DLD1 (cell line): ENCODE results near the gene ADGRL3.
"Not testable (repeated sequence)": the region's sequence is repeated elsewhere in the genome, so short reads cannot be mapped to it uniquely, and the experiment has no call there.

Experiments used
- in situ Hi-C: cut with HindIII; loops from 2 replicates; pipeline ENCODE4 v1.10.0; 2017; ENCODE audit warnings: low sequenced_read_pairs

ADGRL3 gene

DNA sequence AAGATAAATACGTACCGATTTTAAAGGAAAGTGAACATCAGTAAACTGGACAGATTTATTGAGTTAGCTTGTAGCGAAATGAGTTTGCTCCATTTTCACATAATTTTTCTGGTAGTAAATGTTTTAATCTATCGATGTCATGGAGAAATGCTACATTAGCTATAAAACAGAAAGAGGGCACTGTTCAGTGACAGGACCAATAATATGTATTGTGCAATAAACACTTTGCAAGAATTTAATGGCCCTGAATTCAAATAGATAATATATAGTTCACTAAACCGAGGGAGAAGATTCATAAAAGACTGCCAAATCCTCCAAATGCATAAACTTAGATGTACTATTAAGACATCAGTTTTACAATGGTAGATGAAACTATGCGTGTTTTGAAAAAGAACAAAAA is 516.3 kb downstream of the ADGRL3 start:
- in situ Hi-C loops: no loop called here

DNA sequence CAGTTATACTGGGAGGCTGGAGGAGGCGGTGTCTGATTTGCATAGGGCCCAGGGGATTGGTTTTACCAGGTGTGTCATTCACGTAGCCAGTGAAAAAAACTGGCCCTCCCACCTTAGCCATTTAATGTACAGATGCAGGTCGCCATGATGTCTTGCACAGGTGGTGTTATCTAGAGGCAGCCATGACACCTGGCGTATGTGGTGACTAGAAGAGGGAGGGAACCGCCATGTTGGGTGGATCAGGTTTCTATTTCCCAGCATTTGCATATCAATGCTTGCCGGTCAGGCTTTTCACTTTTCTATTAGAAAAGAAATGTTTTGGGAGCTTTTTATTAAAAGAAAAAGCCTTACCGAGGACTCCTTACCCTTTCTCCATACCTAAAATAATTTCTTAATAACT is 523.4 kb downstream of the ADGRL3 start:
- in situ Hi-C loops: no loop called here

DNA sequence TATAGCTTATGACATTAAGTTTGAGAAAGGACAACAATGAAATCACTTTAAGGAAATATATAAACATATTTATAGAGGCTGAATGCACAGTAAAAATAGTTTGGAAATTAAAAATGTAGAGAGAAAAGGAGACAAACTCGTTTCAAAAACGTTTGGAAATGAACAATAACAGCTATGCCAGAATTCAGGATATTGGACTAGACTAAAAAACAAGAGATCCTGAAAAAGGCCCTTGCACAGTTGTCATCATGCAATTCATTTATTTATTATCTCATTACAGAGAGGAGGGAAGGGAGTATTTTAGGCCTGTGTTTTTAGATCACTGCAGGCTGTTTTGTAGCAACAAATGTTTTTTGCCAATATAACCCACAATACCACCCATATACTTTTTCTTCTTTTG is 527.2 kb downstream of the ADGRL3 start:
- in situ Hi-C loops: no loop called here

DNA sequence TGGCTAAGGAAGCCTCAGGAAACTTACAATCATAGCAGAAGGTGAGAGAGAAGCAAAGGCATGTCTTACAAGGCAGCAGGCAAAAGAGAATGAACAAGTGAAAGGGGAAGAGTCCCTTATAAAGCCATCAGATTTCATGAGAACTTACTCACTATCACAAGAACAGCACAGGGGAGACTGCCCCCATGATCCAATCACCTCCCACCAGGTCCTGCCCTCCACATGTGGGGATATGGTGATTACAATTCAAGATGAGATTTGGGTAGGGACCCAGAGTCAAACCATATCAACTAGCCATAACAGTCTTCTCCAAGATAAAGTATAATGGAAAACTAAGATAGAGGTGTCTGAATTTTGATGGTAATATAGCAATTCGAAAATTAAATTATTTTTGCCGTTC is 534.3 kb downstream of the ADGRL3 start:
- in situ Hi-C loops: no loop called here

DNA sequence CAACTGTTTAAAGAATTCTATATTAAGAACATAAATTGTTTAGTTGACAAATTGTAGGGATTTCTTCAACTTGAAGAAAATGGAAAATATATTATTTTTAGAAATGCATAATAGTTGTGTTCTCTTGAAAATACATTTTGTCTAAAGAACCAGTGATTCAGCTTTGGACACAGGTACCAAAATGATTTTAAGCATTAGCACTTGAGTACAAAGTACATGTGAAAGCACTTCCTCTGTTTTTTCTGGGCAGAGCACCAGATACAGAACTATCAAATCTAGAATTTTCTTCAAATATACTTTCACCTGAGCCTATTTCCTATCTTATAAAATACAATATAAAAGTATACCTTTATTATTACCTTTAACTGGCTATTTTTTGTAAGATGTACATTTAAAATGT is 539.8 kb downstream of the ADGRL3 start:
- in situ Hi-C loops: no loop called here

DNA sequence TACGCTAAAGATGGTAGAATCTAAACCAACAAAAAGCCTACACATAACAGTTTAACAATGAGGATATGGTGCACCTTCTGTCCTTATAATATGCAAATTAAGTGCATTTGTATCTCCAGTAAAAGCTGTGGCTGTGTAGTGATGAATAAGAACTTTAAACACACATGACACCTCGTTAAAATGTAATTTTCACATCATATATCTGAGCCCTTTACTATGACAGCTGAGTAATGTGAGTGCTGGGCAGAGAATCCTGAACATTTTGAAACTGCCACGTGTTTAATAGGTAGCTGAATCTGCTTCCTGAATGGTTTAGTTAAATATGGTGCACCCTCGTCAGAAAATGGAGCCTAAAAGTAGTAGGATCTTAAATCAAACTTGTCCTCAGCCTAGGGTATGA is 540.8 kb downstream of the ADGRL3 start:
- in situ Hi-C loops: no loop called here

DNA sequence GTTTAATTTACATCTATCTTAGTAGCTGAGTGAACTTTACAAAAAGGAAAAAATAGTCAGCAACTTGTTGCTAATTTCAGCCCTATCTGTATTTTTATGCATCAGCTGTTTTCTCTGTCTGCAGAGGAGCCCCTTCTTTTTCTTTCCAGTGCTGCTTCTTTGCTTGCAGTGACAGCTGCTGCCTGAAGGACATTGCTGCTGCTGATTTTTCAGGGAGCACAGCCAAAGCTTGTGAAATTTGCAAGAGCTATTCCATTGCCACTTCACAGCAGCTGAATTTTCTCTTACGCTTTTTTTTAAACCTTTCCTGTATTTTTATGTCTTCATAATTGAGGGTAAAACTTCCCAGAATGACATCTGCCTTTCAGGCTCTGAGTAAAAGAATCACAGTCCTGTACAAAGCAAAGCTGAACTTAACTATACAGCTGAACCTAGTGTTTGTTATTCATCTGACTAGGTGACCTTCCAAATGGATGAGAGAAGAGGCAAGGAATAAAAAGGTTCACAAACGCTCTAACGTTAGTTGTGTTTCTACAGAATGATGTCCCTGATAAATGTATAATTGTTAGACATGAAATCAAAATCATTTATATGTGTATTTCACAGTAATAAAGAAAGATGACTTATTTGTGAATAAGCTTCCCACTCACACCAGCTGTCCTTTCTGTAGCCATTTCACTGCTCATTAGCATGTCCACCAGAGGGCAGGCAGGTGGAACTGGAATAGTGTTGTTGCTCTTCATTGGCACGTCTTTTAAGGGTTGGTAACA is 541.4 kb downstream of the ADGRL3 start:
- in situ Hi-C loops: no loop called here

DNA sequence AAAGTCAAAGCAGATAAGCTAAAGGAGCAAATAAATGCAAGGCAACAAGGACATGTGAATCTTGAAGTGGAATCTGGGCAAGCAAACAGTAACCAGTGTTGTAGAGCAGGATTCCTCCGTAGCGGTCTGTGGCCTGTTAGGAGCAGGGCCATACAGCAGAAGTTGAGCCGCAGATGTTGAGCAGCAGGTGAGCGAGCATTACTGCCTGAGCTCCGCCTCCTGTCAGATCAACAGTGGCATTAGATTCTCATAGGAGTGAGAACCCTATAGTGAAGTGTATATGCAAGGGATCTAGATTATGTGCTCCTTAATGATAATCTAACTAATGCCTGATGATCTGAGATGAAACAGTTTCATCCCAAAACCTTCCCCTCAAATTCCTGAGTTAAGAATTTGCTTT is 550.7 kb downstream of the ADGRL3 start:
- in situ Hi-C loops: no loop called here

DNA sequence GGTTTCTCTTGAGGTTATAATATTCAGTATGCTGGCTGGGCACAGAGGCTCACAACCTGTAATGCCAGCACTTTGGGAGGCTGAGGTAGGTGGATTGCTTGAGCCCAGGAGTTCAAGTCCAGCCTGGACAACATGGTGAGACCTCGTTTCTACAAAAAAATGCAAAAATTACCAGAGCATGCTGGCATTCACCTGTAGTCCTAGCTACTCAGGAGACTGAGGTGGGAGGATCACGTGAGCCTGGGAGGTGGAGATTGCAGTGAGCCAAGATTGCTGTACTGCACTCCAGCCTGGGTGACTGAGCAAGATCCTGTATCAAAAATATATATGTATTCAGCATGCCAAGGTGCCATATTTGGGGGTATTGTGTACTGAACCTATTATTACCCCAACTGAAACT is 552.5 kb downstream of the ADGRL3 start:
- in situ Hi-C loops: no loop called here

DNA sequence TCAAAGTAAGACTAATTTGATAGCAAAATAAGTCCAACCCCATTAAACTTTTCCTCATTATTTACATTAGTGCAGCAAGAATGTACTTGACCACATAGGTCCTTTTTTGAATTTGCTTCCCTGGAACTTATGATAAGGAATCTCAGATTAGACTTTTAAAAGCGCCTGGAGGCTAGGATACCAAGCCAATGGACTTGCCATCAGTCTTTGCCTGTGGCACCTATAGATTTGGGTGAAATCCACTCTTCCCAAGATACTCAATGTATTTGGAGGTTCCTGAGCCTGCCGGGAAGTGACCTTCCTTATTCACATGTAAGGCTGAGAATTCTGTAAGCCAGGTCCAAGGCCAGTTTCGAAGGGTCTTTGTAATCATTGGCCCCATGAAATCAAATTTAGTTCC is 553.6 kb downstream of the ADGRL3 start:
- in situ Hi-C loops: no loop called here

DNA sequence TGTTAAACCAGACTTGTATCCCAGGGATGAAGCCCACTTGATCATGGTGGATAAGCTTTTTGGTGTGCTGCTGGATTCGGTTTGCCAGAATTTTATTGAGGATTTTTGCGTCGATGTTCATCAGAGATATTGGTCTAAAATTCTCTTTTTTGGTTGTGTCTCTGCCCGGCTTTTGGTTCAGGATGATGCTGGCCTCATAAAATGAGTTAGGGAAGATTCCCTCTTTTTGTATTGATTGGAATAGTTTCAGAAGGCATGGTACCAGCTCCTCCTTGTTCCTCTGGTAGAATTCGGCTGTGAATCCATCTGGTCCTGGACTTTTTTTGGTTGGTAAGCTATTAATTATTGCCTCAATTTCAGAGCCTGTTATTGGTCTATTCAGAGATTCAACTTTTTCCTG is 556.8 kb downstream of the ADGRL3 start:
- in situ Hi-C loops: not testable (repeated sequence)

DNA sequence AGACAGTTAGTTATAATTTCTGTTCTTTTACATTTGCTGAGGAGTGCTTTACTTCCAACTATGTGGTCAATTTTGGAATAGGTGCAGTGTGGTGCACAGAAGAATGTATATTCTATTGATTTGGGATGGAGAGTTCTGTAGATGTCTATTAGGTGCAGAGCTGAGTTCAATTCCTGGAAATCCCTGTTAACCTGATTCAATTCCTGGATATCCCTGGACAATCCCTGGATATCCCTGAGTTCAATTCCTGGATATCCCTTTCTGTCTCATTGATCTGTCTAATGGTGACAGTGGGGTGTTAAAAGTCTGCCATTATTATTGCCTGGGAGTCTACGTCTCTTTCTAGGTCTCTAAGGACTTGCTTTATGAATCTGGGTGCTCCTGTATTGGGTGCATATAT is 557.9 kb downstream of the ADGRL3 start:
- in situ Hi-C loops: not testable (repeated sequence)

DNA sequence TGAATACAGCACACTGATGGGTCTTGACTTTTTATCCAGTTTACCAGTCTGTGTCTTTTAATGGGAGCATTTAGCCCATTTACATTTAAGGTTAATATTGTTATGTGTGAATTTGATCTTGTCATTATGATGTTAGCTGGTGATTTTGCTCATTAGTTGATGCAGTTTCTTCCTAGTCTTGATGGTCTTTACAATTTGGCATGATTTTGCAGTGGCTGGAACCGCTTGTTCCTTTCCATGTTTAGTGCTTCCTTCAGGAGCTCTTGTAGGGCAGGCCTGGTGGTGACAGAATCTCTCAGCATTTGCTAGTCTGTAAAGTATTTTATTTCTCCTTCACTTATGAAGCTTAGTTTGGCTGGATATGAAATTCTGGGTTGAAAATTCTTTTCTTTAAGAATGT is 558.5 kb downstream of the ADGRL3 start:
- in situ Hi-C loops: not testable (repeated sequence)

DNA sequence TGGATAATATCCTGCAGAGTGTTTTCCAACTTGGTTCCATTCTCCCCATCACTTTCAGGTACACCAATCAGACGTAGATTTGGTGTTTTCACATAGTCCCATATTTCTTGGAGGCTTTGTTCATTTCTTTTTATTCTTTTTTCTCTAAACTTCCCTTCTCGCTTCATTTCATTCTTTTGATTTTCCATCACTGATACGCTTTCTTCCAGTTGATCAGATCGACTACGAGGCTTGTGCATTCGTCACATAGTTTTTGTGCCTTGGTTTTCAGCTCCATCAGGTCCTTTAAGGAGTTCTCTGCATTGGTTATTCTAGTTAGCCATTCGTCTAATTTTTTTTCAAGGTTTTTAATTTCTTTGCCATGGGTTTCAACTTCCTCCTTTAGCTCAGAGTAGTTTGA is 559.1 kb downstream of the ADGRL3 start:
- in situ Hi-C loops: not testable (repeated sequence)

DNA sequence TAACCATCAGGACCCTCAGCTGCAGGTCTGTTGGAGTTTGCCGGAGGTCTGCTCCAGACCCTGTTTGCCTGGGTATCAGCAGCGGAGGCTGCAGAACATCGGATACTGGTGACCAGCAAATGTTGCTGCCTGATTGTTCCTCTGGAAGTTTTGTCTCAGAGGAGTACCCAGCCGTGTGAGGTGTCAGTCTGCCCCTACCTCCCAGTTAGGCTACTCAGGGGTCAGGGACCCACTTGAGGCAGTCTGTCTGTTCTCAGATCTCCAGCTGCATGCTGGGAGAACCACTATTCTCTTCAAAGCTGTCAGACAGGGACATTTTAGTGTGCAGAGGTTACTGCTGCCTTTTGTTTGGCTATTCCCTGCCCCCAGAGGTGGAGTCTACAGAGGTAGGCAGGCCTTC is 559.8 kb downstream of the ADGRL3 start:
- in situ Hi-C loops: not testable (repeated sequence)

DNA sequence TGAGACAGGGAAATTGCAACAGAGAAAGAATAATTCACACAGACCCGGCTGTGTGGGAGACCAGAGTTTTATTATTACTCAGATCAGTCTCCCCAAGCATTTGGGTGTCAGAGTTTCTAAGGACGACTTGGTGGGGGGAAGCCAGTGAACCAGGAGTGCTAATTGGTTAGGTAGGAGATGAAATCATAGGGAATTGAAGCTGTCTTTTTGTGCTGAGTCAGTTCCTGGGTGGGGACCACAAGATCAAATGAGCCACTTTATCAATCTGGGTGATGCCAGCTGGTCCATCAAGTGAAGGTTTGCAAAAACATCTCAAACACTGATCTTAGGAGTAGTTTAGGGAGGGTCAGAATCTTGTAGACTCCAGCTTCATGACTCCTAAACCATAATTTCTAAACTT is 560.7 kb downstream of the ADGRL3 start:
- in situ Hi-C loops: no loop called here

DNA sequence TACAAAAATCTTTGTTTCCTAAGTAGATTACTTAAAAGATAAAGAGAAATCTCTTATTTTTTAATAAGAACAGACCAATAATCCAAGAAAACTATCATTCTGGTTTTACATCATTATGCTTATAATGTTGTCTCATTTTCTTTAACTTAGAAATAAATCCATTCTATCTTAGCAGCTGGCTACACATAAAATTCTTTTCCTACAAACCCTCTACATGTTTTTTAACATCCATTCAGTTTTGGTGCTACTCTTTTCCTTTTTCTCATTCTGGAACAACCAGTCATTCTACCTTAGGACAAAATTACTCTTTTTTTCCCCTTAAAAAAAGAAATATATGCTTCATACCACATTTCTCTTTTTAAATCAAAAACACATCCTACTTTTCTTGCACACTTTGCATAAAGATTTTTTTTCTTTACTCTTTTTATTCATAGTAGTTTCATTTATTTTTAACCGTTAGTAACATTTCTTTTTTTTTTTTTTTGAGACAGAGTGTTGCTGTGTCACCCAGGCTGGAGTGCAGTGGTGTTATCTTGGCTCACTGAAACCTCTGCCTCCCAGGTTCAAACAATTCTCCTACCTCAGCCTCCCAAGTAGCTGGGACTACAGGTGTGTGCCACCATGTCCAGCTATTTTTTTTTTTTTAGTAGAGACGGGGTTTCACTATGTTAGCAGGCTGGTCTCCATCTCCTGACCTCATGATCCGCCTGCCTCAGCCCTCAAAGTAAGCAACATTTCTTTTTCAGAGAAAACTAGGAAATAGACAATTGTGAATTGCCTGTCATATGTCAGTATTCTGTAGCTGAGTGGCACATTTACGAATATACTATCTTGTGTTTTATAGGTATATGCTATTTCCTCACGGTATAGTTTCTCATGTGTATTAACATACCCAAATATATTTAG is 562.8 kb downstream of the ADGRL3 start:
- in situ Hi-C loops: no loop called here

DNA sequence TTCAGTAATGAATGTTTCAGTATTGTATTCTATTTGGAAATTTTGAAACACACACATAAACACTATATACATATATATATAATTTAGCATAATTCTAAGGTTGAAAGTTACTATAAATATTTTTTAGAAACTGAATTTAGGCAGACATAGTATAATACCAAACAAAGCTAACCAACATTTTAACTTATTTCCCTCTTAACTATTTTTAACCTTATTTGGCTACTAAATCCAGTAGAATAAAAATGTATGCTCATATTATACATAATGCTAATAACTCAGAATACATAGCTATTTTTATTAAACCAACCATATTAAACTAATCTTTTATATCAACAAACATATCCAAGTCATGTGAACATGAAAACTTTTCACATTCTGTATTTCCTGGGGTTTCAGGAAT is 563.6 kb downstream of the ADGRL3 start:
- in situ Hi-C loops: no loop called here

DNA sequence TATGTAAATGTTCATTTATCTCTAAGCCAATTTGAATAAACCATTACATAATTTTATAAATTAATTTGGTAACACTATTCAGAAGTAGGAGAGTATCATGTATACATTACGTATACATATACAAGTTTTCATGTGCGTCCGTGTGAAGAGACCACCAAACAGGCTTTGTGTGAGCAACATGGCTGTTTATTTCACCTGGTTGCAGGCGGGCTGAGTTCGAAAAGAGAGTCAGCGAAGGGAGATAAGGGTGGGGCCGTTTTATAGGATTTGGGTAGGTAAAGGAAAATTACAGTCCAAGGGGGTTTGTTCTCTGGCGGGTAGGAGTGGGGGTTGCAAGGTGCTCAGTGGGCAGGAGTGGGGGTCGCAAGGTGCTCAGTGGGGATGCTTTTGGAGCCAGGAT is 564.0 kb downstream of the ADGRL3 start:
- in situ Hi-C loops: not testable (repeated sequence)

DNA sequence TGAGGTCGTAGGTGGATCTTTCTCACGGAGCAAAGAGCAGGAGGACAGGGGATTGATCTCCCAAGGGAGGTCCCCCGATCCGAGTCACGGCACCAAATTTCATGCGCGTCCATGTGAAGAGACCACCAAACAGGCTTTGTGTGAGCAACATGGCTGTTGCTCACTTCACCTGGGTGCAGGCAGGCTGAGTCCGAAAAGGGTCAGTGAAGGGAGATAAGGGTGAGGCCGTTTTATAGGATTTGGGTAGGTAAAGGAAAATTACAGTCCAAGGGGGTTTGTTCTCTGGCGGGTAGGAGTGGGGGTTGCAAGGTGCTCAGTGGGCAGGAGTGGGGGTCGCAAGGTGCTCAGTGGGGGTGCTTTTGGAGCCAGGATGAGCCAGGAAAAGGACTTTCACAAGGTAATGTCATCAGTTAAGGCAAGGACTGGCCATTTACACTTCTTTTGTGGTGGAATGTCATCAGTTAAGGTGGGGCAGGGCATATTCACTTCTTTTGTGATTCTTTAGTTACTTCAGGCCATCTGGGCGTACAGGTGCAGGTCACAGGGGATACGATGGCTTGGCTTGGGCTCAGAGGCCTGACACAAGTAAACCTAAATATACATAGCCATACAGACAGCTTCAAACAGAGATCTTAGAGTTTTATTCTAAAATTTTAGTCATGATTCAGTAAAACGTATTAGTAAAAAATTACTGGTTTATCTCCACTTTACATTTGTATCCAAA is 569.5 kb downstream of the ADGRL3 start:
- in situ Hi-C loops: not testable (repeated sequence)

DNA sequence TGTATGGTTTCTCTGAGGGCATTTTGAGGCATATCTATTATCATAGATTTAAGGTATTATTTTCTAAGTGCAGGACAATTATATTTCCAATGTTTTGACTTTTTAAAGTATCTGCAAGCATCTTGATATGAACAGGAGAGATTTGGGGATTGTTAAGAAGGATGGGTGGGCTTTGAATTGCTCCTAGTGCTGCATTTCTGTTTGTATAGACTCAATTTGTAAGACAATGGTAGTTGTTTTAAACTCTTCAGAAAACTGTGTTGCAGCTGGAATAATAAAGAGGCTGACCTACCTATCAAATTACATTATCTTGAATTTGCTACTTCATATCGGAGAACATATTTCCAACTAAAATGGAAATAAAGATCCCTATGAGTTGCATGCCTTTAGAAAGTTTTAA is 570.3 kb downstream of the ADGRL3 start:
- in situ Hi-C loops: no loop called here

DNA sequence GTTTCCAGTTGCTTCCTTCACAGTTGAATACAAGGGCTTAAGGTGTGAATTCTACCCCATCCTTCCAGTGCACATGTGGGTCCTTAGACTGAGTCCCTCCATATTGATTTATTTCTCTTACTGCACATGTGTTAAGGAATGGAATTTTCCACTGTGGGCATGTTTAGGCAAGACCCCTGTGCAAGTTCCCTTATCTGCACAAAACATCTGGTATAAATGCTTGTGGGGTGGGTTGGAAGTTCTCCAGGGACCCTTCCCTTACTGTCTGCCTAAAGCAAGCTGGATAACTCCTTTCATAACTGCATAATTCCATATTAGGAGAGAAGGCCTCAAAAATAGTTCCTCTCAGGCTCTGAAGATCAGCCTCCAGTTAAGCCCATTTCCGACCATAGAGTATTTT is 570.9 kb downstream of the ADGRL3 start:
- in situ Hi-C loops: no loop called here
